Glomerular visceral epithelial cell (primary cell): ENCODE results near the gene ARHGEF7.

Source experiments
- DNase-seq: peaks from one replicate; pipeline ENCODE4 v3.0.0-alpha.2; 2016; ENCODE audit errors: extremely low spot score

The ARHGEF7 gene

GRCh38 chr13:111344471-111345191, 229.5 kb downstream of the ARHGEF7 start:
- no peak for DNase-seq

- DNase-seq, result no peak
Measured at GRCh38 chr13:111345682-111346081, 230.6 kb downstream of the ARHGEF7 start.

GRCh38 chr13:111346101-111346680, 231.1 kb downstream of the ARHGEF7 start:
- DNase-seq, result no peak

- DNase-seq, result no peak
Measured at GRCh38 chr13:111347438-111347837, 232.3 kb downstream of the ARHGEF7 start.

- no peak for DNase-seq
Measured at GRCh38 chr13:111353508-111353907, 238.4 kb downstream of the ARHGEF7 start.

GRCh38 chr13:111354789-111355188, 239.7 kb downstream of the ARHGEF7 start:
- DNase-seq, result no peak
